ENCODE data around the gene KDM4C.

GRCh38 chr9:7042124-7042523 lies 284.4 kb downstream of the KDM4C start:
- TF ChIP-seq CTCF (IDR thresholded peaks at IDR 0.05; ENCODE audit: insufficient read depth, low read depth, low read length) (no peak), EZH2 (IDR thresholded peaks at IDR 0.05; ENCODE audit: insufficient read depth, low read length) (no peak)
